Astrocyte of the cerebellum (primary cell): ENCODE data around the gene ODR4.

Experiments used
- DNase-seq: peaks from one replicate; pipeline ENCODE4 v3.0.0-alpha.2; 2011; ENCODE audit warnings: low read depth
- H3K4me3 ChIP-seq: 2 replicates; pipeline ENCODE4 v1.5.1; 2011; ENCODE audit warnings: mild to moderate bottlenecking, low read depth, low read length, moderate library complexity
- CTCF ChIP-seq: IDR thresholded peaks from 2 replicates; pipeline ENCODE4 v1.5.1; 2012; ENCODE audit warnings: low read length, low read depth, moderate library complexity, mild to moderate bottlenecking; ENCODE audit errors: missing control alignments
- in situ Hi-C: cut with HindIII; loops from 2 replicates; pipeline ENCODE4 v1.10.0; 2017; ENCODE audit warnings: low sequenced_read_pairs

ODR4 gene

DNA sequence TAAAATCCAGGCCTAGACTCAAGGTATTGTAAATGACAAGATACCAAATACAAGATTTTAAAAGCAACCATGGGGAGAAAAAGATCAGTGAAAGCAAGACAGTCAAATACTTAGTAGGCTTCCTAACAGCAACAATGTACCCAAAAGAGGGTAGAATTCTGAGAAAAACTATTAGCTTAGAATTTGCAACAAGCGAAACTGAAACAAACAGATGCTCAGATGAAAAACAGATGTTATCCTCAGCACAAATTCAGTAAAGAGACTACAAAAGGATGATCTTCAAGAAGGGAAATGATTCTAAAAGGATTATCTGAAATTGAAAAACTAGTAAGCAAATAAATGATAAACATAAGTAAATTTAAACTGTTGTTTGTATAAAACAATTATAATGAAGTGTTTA lies 45.3 kb downstream of the ODR4 start:
- in situ Hi-C loops = no loop called here
- no peak overlapping the region for H3K4me3 ChIP-seq
- DNase-seq = no peak
- TF ChIP-seq CTCF = no peak

DNA sequence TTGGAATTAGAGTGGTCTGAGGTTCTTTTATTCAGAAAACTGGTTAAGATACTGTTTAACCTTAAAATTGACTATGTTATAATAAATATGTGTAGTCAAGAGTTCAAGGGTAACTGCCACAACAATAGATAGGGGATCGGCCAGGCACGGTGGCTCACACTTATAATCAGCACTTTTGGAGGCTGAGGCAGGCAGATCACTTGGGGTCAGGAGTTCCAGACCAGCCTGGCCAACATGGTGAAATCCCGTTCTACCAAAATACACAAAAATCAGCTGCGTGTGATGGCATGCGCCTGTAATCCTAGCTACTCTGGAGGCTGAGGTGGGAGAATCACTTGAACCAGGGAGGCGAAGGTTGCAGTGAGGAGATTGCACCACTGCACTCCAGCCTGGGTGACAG lies 45.8 kb downstream of the ODR4 start:
- in situ Hi-C loops = no loop called here
- H3K4me3 ChIP-seq = no peak overlapping the region
- DNase-seq = no peak
- TF ChIP-seq CTCF = no peak

DNA sequence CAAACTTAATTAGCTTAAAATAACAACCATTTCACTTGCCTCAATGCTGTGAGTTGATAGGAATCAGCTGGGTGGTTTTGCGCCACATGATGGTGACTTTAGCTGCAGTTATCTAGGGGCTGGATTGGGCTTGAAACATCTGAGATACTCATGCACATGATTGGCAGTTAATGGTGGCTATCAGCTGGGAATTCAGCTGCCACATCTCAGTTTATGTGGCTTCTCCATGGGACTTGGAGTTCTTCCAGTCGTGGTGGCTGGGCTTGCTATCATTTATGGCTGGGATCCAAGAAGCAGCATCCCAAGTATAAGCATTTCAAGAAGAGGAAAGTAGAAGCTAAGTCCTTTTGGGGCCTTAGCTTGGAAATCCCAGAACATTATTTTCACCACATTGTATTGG lies 48.9 kb downstream of the ODR4 start:
- in situ Hi-C loops = no loop called here
- DNase-seq = no peak
- no peak overlapping the region for H3K4me3 ChIP-seq
- no peak for TF ChIP-seq CTCF

GRCh38 chr1:186426118-186426517 lies 50.5 kb downstream of the ODR4 start:
- DNase-seq = no peak
- H3K4me3 ChIP-seq = no peak overlapping the region
- in situ Hi-C loops = no loop called here
- TF ChIP-seq CTCF = no peak

- H3K4me3 ChIP-seq = no peak overlapping the region
- DNase-seq = no peak
- in situ Hi-C loops = no loop called here
- no peak for TF ChIP-seq CTCF
Observed at GRCh38 chr1:186429017-186429416, 53.4 kb downstream of the ODR4 start.

DNA sequence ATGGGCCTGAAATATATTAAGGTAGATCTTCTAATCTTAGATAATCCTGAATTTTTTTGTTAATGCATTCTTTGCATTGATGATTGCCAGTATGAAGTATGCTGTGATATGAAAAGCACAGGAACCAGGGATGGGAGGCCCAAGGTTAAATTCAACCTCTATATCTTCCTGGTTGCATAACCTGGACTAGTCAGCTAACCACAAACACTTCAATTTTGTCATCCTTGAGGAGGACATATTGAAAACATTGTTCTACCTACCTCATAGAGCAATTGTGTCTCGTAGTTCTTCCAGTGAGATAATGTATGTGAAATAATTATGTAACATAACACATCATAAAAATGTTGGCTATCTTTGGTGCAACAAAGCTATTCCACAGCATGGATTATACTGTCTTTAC lies 59.7 kb downstream of the ODR4 start:
- no peak overlapping the region for H3K4me3 ChIP-seq
- no peak for TF ChIP-seq CTCF
- DNase-seq = no peak

DNA sequence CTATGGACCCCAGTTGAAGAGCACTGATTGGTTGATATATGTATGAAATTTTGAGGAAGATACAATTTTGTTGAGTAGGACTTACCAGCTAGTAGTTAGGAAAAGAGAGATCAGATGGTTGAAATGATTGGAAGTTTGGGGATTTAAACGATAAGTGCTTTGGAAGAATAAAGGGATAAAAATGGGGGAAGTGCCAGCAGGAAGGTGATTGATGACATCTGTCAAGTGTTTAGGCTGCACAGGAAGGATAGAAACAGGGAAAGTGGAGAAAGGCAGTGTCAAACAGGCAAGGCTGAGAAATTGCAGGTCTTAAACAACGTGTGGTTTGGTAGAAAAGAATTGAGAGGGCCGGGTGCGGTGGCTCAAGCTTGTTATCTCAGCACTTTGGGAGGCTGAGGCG lies 62.9 kb downstream of the ODR4 start:
- no peak for DNase-seq
- no peak overlapping the region for H3K4me3 ChIP-seq
- in situ Hi-C loops = no loop called here
- no peak for TF ChIP-seq CTCF

More for the DNA sequence above, 59.7 kb downstream of the ODR4 start:
- in situ Hi-C loops = no loop called here
